Measurements from ENCODE around the gene GPR137. TPM values are rescaled to one million over a fixed set of nuclear protein-coding genes. Genes with fewer than 3 reads are reported as not detected.

The GPR137 gene
- total RNA-seq, 1 donor from 2014 or later: 57.8 TPM

- H3K27me3 Mint-ChIP-seq (ENCODE audit: low read depth): no peaks in the 10 kb centered on the region
- H3K27ac Mint-ChIP-seq (ENCODE audit: unreplicated experiment): peak within 1 kb of the TSS; percentile 100
- H3K4me1 Mint-ChIP-seq (ENCODE audit: low read depth): peaks cover 30% of the 10 kb centered on the region
- peak; percentile 68 for TF ChIP-seq CTCF (IDR thresholded peaks at IDR 0.05)
- no peaks in the 10 kb centered on the region for H3K9me3 Mint-ChIP-seq (ENCODE audit: low read depth)
- H3K4me3 Mint-ChIP-seq (ENCODE audit: unreplicated experiment): peak within 1 kb of the TSS; percentile 90
- peaks cover 8% of the 10 kb centered on the region for H3K36me3 Mint-ChIP-seq (ENCODE audit: low read depth)
- peak; percentile 73 for DNase-seq (ENCODE audit: low spot score)
These were observed 32.5 kb downstream of the GPR137 start, which contains the start of gene PRDX5 for GRCh38 chr11:64317961-64318765. Gene PRDX5 (plus strand): TSS chr11:64318121. CDS start chr11:64318216, 95 bp downstream.

- Mint-ChIP-seq H3K27ac (ENCODE audit: unreplicated experiment) (peak overlapping the region; percentile 100), H3K9me3 (ENCODE audit: low read depth) (no peaks in the 10 kb centered on the region), H3K4me3 (ENCODE audit: unreplicated experiment) (peak overlapping the region; percentile 90), H3K36me3 (ENCODE audit: low read depth) (peaks cover 8% of the 10 kb centered on the region), H3K27me3 (ENCODE audit: low read depth) (no peaks in the 10 kb centered on the region), H3K4me1 (ENCODE audit: low read depth) (peaks cover 30% of the 10 kb centered on the region)
- no peak for TF ChIP-seq CTCF (IDR thresholded peaks at IDR 0.05)
- peak; percentile 68 for DNase-seq (ENCODE audit: low spot score)
These were observed 33.4 kb downstream of the GPR137 start for GRCh38 chr11:64318766-64319761.

GRCh38 chr11:64320556-64320955 is 34.9 kb downstream of the GPR137 start:
- TF ChIP-seq CTCF (IDR thresholded peaks at IDR 0.05): no peak
- peak; percentile 51 for DNase-seq (ENCODE audit: low spot score)
- Mint-ChIP-seq H3K27me3 (ENCODE audit: low read depth) (no peaks in the 10 kb centered on the region), H3K4me3 (ENCODE audit: unreplicated experiment) (no peak overlapping the region), H3K27ac (ENCODE audit: unreplicated experiment) (peak overlapping the region; percentile 1), H3K36me3 (ENCODE audit: low read depth) (peaks cover 8% of the 10 kb centered on the region), H3K4me1 (ENCODE audit: low read depth) (peaks cover 30% of the 10 kb centered on the region), H3K9me3 (ENCODE audit: low read depth) (no peaks in the 10 kb centered on the region)

GRCh38 chr11:64321026-64321425 is 35.4 kb downstream of the GPR137 start:
- no peak for DNase-seq (ENCODE audit: low spot score)
- H3K27me3 Mint-ChIP-seq (ENCODE audit: low read depth): no peaks in the 10 kb centered on the region
- H3K9me3 Mint-ChIP-seq (ENCODE audit: low read depth): no peaks in the 10 kb centered on the region
- peaks cover 30% of the 10 kb centered on the region for H3K4me1 Mint-ChIP-seq (ENCODE audit: low read depth)
- TF ChIP-seq CTCF (IDR thresholded peaks at IDR 0.05): no peak
- H3K4me3 Mint-ChIP-seq (ENCODE audit: unreplicated experiment): no peak overlapping the region
- H3K27ac Mint-ChIP-seq (ENCODE audit: unreplicated experiment): no peak overlapping the region
- H3K36me3 Mint-ChIP-seq (ENCODE audit: low read depth): peaks cover 8% of the 10 kb centered on the region

- H3K4me1 Mint-ChIP-seq (ENCODE audit: low read depth): peaks cover 26% of the 10 kb centered on the region
- H3K27ac Mint-ChIP-seq (ENCODE audit: unreplicated experiment): no peak overlapping the region
- H3K4me3 Mint-ChIP-seq (ENCODE audit: unreplicated experiment): no peak overlapping the region
- H3K27me3 Mint-ChIP-seq (ENCODE audit: low read depth): no peaks in the 10 kb centered on the region
- H3K9me3 Mint-ChIP-seq (ENCODE audit: low read depth): no peaks in the 10 kb centered on the region
- H3K36me3 Mint-ChIP-seq (ENCODE audit: low read depth): peaks cover 8% of the 10 kb centered on the region
- DNase-seq (ENCODE audit: low spot score): peak; percentile 56
- TF ChIP-seq CTCF (IDR thresholded peaks at IDR 0.05): no peak
These were observed 35.9 kb downstream of the GPR137 start for GRCh38 chr11:64321533-64321932.

Data from chondrocyte (in vitro differentiated cells).